AG04450 (cell line): ENCODE measurements around the gene FAM131C. TPM values are rescaled to one million over a fixed set of nuclear protein-coding genes. Genes with fewer than 3 reads are reported as not detected.
"Not testable (repeated sequence)": the region's sequence is repeated elsewhere in the genome, so short reads cannot be mapped to it uniquely, and the experiment has no call there.

ENCODE experiments used
- CTCF ChIA-PET: fragments of 300-600, 350-600 bp; formaldehyde crosslinking; extraction: SDS; loops from one replicate; lab custom pipeline; 2022; ENCODE audit warnings: antibody characterized with exemption, inconsistent platforms; lab: Charles Lee
- POLR2A ChIA-PET: fragments of 350-600 bp; formaldehyde crosslinking; extraction: SDS; loops from one replicate; lab custom pipeline; 2021; ENCODE audit warnings: antibody characterized with exemption, inconsistent platforms; lab: Yijun Ruan, JAX
- DNase-seq: peaks from one replicate; pipeline ENCODE4 v3.0.0-alpha.2; 2011; ENCODE audit warnings: low read depth, low spot score
- H3K27ac ChIP-seq: one replicate; pipeline ENCODE4 v1.5.1; 2012; ENCODE audit warnings: low read depth, low read length, control low read depth
- H3K27me3 ChIP-seq: one replicate; pipeline ENCODE4 v1.6.0; 2012; ENCODE audit warnings: low read length; ENCODE audit not compliant: control insufficient read depth, insufficient read depth
- H3K4me3 ChIP-seq: 2 replicates; pipeline ENCODE4 v1.5.1; 2011; ENCODE audit warnings: mild to moderate bottlenecking, low read depth, low read length, control low read depth
- H3K9me3 ChIP-seq: 2 replicates; pipeline ENCODE4 v1.5.1; 2012; ENCODE audit warnings: low read length; ENCODE audit not compliant: control insufficient read depth, insufficient read depth
- polyA plus RNA-seq: library from polyadenylated mRNA; depleted of rRNA; stranded (reverse); fragments of >200 nt; gene quantifications from 2 replicates; pipeline ENCODE4 v1.2.3, GENCODE V29; 2011
- TF ChIP-seq, protein P1 (sequence below): IDR thresholded peaks from 2 replicates; pipeline ENCODE4 v1.5.1; 2011; ENCODE audit warnings: low read depth, low read length, control low read depth, inconsistent platforms

Gene FAM131C
- polyA plus RNA-seq, 1 experiment = 0.20 TPM

- H3K4me3 ChIP-seq = no peak within 1 kb of the TSS
- no peak for DNase-seq
- H3K9me3 ChIP-seq = no peaks in the 10 kb centered on the region
- H3K27ac ChIP-seq = no peak within 1 kb of the TSS
- TF ChIP-seq, protein P1, sequence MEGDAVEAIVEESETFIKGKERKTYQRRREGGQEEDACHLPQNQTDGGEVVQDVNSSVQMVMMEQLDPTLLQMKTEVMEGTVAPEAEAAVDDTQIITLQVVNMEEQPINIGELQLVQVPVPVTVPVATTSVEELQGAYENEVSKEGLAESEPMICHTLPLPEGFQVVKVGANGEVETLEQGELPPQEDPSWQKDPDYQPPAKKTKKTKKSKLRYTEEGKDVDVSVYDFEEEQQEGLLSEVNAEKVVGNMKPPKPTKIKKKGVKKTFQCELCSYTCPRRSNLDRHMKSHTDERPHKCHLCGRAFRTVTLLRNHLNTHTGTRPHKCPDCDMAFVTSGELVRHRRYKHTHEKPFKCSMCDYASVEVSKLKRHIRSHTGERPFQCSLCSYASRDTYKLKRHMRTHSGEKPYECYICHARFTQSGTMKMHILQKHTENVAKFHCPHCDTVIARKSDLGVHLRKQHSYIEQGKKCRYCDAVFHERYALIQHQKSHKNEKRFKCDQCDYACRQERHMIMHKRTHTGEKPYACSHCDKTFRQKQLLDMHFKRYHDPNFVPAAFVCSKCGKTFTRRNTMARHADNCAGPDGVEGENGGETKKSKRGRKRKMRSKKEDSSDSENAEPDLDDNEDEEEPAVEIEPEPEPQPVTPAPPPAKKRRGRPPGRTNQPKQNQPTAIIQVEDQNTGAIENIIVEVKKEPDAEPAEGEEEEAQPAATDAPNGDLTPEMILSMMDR = no peak
- CTCF ChIA-PET = interaction anchor here (0.9 to 1.3 kb wide), 3 partner anchors 11 to 230 kb away, joined by 3 read pairs; no protein-coding TSS in a partner anchor
- POLR2A ChIA-PET = no interaction called here
- peaks cover 3% of the 10 kb centered on the region for H3K27me3 ChIP-seq
Observed at GRCh38 chr1:16021681-16022080, 51.8 kb downstream of the FAM131C start, which contains the start of gene CLCNKA. Gene CLCNKA, plus strand, starts transcription at chr1:16022036. Its CDS starts 584 bp downstream, at chr1:16022620.

DNA sequence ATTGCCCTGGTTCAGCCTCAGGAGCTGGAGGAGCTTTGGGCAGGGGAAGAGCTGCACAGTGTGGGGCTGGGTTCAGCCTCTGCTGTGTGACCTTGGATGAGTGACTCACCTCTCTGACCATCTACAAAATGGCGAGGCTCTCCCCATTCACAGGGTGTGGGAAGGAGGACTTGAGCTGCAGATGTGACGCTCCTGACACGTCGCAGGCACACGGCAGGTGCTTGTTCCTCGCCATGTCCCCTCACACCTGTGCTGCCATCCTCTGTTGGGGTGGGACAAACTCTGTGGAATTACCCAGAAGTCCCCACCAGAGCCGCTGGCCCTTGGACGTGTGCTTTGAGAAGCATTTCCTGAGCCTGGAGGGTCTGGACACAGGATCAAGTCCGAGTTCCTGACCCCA is 52.6 kb downstream of the FAM131C start:
- POLR2A ChIA-PET, H3K27ac ChIP-seq, H3K27me3 ChIP-seq, DNase-seq, H3K9me3 ChIP-seq, H3K4me3 ChIP-seq: not testable (repeated sequence)
- CTCF ChIA-PET = interaction anchor here (1.3 kb wide), 3 partner anchors 12 to 229 kb away, joined by 3 to 4 read pairs (median 4); no protein-coding TSS in a partner anchor

DNA sequence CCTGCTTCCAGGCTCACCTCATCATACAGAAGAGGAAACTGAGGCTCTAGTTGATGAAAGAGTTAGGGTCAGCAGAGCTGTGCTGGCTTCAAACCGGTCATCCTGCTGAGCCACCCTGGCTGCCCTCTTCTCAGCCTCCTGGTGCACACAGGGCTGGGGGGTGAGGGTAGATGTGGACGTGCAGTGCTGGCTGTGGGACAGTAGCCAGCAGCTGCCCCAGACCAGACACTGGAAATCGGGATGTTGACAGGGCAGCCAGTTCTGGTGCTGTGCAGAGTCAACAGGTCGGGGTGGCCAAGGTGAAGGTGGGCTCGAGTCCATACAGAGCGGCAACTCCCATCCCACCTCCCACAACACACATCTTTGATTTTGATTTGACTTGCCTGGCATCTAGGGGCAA is 53.1 kb downstream of the FAM131C start:
- no peak for DNase-seq
- peaks cover 5% of the 10 kb centered on the region; the same call in 1 of the 2 replicates for H3K9me3 ChIP-seq
- CTCF ChIA-PET = interaction anchor here (1.3 to 1.5 kb wide), 4 partner anchors 11 to 229 kb away, joined by 3 to 6 read pairs (median 4); no protein-coding TSS in a partner anchor
- TF ChIP-seq, protein P1 = no peak
- peaks cover 3% of the 10 kb centered on the region for H3K27me3 ChIP-seq
- no peak overlapping the region for H3K27ac ChIP-seq
- POLR2A ChIA-PET = no interaction called here
- H3K4me3 ChIP-seq = no peak overlapping the region

- ChIA-PET CTCF (interaction anchor here (1.3 to 1.5 kb wide), 4 partner anchors 10 to 228 kb away, joined by 3 to 6 read pairs (median 4); no protein-coding TSS in a partner anchor), POLR2A (no interaction called here)
- DNase-seq = no peak
- Histone ChIP-seq H3K9me3 (peaks cover 6% of the 10 kb centered on the region; the same call in 1 of the 2 replicates), H3K4me3 (no peak overlapping the region), H3K27ac (no peak overlapping the region), H3K27me3 (no peaks in the 10 kb centered on the region)
- TF ChIP-seq, protein P1 = no peak
Observed at GRCh38 chr1:16019644-16020277, 53.7 kb downstream of the FAM131C start.

- Histone ChIP-seq H3K9me3 (peaks cover 6% of the 10 kb centered on the region; the same call in 1 of the 2 replicates), H3K27ac (peak overlapping the region; percentile 82), H3K4me3 (no peak overlapping the region), H3K27me3 (no peaks in the 10 kb centered on the region)
- TF ChIP-seq, protein P1 = no peak
- no peak for DNase-seq
- CTCF ChIA-PET = interaction anchor here (1.3 to 1.5 kb wide), 3 partner anchors 10 to 227 kb away, joined by 3 to 6 read pairs (median 3); no protein-coding TSS in a partner anchor
- POLR2A ChIA-PET = no interaction called here
Observed at GRCh38 chr1:16018749-16019643, 54.5 kb downstream of the FAM131C start.
